HG03469 (cell line): Measurements from ENCODE around the gene INPP4A.

Experiments used
- ATAC-seq: cut with Tn5 transposase; IDR thresholded peaks from one replicate; pipeline ENCODE4 v1.9.1; 2021; ENCODE audit warnings: mild to moderate bottlenecking, moderate library complexity, moderate number of reproducible peaks; ENCODE audit not compliant: unreplicated experiment

The INPP4A gene

GRCh38 chr2:98489486-98489885, 44.8 kb downstream of the INPP4A start:
- no peak for ATAC-seq

- no peak for ATAC-seq
Observed at GRCh38 chr2:98489971-98490962, 45.6 kb downstream of the INPP4A start.

- no peak for ATAC-seq
Observed at GRCh38 chr2:98492441-98492840, 47.8 kb downstream of the INPP4A start.

- ATAC-seq: no peak
Observed at GRCh38 chr2:98494699-98495098, 50.0 kb downstream of the INPP4A start.

- no peak for ATAC-seq
Observed at GRCh38 chr2:98496750-98497493, 52.3 kb downstream of the INPP4A start.

GRCh38 chr2:98498703-98499440, 54.2 kb downstream of the INPP4A start:
- ATAC-seq: no peak

GRCh38 chr2:98500561-98500960, 55.9 kb downstream of the INPP4A start:
- ATAC-seq: no peak

GRCh38 chr2:98501223-98501622, 56.6 kb downstream of the INPP4A start:
- no peak for ATAC-seq

GRCh38 chr2:98501876-98502275, 57.2 kb downstream of the INPP4A start:
- ATAC-seq: no peak

GRCh38 chr2:98502556-98503335, 58.1 kb downstream of the INPP4A start:
- ATAC-seq: no peak

GRCh38 chr2:98503481-98504105, 58.9 kb downstream of the INPP4A start:
- ATAC-seq: no peak

- no peak for ATAC-seq
Observed at GRCh38 chr2:98504381-98505109, 59.9 kb downstream of the INPP4A start.

- no peak for ATAC-seq
Observed at GRCh38 chr2:98505311-98505808, 60.7 kb downstream of the INPP4A start.

GRCh38 chr2:98505971-98506664, 61.5 kb downstream of the INPP4A start:
- no peak for ATAC-seq

GRCh38 chr2:98506881-98507280, 62.2 kb downstream of the INPP4A start:
- ATAC-seq: no peak

- no peak for ATAC-seq
Observed at GRCh38 chr2:98507461-98507860, 62.8 kb downstream of the INPP4A start.

- no peak for ATAC-seq
Observed at GRCh38 chr2:98507891-98508708, 63.4 kb downstream of the INPP4A start.

GRCh38 chr2:98508709-98509066, 64.0 kb downstream of the INPP4A start:
- no peak for ATAC-seq
